Thyroid gland (tissue), 4 donors: Measurements from ENCODE around the gene RFTN1.

Source experiments
- POLR2A ChIP-seq, 2 donors: fragments of 450-650 bp; IDR thresholded peaks; one replicate each; pipeline ENCODE4 v1.6.1; 2017; ENCODE audit warnings: antibody characterized with exemption in 2 of 2, mild to moderate bottlenecking in 2 of 2, moderate library complexity in 1 of 2
- TF ChIP-seq, protein P1 (sequence below), 6 experiments: fragments of 200-600 bp in 3 of 6; fragments of 450-650 bp in 3 of 6; sonication (generic) in 3 of 6; IDR thresholded peaks; one replicate each; pipeline ENCODE4 v1.5.1; 2016 to 2019; ENCODE audit warnings: antibody characterized with exemption in 6 of 6, mild to moderate bottlenecking in 2 of 6, inconsistent platforms in 1 of 6, moderate library complexity in 1 of 6

GRCh38 chr3:16552757-16553156 is 39.3 kb upstream of the RFTN1 start:
- TF ChIP-seq, protein P1, sequence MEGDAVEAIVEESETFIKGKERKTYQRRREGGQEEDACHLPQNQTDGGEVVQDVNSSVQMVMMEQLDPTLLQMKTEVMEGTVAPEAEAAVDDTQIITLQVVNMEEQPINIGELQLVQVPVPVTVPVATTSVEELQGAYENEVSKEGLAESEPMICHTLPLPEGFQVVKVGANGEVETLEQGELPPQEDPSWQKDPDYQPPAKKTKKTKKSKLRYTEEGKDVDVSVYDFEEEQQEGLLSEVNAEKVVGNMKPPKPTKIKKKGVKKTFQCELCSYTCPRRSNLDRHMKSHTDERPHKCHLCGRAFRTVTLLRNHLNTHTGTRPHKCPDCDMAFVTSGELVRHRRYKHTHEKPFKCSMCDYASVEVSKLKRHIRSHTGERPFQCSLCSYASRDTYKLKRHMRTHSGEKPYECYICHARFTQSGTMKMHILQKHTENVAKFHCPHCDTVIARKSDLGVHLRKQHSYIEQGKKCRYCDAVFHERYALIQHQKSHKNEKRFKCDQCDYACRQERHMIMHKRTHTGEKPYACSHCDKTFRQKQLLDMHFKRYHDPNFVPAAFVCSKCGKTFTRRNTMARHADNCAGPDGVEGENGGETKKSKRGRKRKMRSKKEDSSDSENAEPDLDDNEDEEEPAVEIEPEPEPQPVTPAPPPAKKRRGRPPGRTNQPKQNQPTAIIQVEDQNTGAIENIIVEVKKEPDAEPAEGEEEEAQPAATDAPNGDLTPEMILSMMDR (IDR thresholded peaks at IDR 0.05): no peak
- TF ChIP-seq POLR2A (IDR thresholded peaks at IDR 0.05): no peak
